Cardiac muscle cell (in vitro differentiated cells and primary cell): ENCODE results near the gene PCBD1. TPM values are rescaled to one million over a fixed set of nuclear protein-coding genes. Genes with fewer than 3 reads are reported as not detected.

Experiments used
- DNase-seq, 2 donors: peaks; one replicate each; pipeline versions ENCODE4 v3.0.0 to v3.0.0-alpha.2; 2010 to 2017; ENCODE audit warnings: low read depth in 1 of 2, low spot score in 1 of 2
- H3K27ac ChIP-seq: fragments of 200-600 bp; sonication (generic); 2 replicates; pipeline ENCODE4 v1.5.1; 2016
- H3K27me3 ChIP-seq: fragments of 200-600 bp; sonication (generic); 2 replicates; pipeline ENCODE4 v1.6.0; 2016; ENCODE audit warnings: control low read depth
- H3K36me3 ChIP-seq: fragments of 200-600 bp; sonication (generic); 2 replicates; pipeline ENCODE4 v1.5.1; 2016; ENCODE audit warnings: control low read depth
- H3K4me1 ChIP-seq: fragments of 200-600 bp; sonication (generic); 2 replicates; pipeline ENCODE4 v1.8.1; 2017; ENCODE audit warnings: low read depth, mild to moderate bottlenecking, mixed run types
- H3K4me3 ChIP-seq: fragments of 200-600 bp; sonication (generic); 2 replicates; pipeline ENCODE4 v1.5.1; 2016; ENCODE audit warnings: mild to moderate bottlenecking
- H3K9me3 ChIP-seq: fragments of 200-600 bp; sonication (generic); 2 replicates; pipeline ENCODE4 v1.5.1; 2017; ENCODE audit warnings: low read depth, mild to moderate bottlenecking, control low read depth
- polyA plus RNA-seq: library from polyadenylated mRNA; unstranded; fragments of >200 nt; fragmentation: Nextera tagmentation; extraction: Ambion mirVana; gene quantifications from 2 replicates; pipeline ENCODE4 v1.2.1, GENCODE V29; 2016
- total RNA-seq: library from RNA; depleted of rRNA; stranded (reverse); fragments of >200 nt; gene quantifications from 2 replicates; pipeline ENCODE4 v1.2.3, GENCODE V29; 2016
- TF ChIP-seq, protein P1 (sequence below): IDR thresholded peaks from 2 replicates; pipeline ENCODE4 v1.5.1; 2012; ENCODE audit warnings: low read depth, mild to moderate bottlenecking, low read length

PCBD1 gene
- total and polyA plus RNA-seq, 2 experiments from 2014 or later: 145 to 264 TPM

DNA sequence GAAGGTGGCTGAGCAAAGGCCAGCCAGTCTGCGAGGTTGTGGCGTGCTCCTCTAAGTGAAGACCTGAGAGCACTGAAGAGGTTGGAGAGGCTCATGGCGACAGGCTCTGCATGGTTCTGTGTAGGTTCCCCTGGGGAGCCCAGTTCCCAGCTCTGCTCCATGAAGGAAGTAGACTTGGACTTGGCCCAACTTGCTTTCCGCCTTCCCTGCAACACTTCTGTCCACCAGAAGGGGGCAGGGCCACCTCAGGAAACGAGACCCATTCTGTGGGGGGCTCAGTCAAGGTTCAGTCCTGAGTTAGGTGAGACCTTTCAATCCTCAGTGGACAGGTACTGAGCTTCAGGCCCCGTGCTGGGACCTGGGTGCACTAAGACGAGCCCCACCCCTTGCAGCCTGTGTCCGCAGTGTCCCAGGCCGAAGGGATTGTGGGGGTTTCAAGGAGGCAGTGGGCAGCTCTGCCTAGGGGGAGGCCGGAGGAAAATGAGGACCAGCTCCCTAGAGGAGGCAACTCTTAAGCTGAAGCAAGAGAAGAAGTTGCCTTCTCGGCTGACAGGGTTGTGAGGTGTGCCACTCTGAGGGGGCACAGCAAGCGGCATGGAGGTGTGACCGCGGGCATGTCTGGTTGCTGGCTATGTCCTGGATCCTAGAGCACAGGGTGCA lies 15.0 kb upstream of the PCBD1 start:
- DNase-seq: peak; percentile 74

DNA sequence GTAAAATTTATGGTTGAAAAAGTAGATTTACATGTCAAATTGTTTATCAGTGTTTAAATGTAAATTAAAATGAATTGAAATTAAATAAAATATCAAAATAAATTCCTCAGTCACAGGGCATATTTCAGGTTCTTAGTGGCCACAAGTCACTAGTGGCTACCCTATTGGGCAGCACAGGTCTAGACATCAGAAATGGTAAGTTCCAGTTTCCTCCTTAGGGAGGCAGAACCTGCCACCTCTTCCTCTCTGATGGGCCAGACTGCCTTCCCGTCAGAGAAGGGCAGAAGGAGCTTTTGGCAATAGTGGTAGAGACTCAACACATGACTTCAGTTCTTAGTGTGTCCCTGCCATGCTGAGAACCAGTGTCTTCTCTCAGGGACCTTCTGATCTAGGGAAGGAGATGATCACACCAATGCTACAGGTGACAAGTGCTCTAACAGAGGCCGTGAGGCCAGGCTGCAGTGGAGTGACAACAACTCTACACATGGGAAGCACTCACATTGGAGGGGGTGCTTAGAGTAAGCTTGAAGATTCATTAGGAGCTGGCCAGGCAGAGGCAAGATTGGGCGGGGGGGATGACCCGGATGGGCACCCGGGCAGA lies 14.4 kb upstream of the PCBD1 start:
- DNase-seq: no peak

More for the DNA sequence above, 15.0 kb upstream of the PCBD1 start:
- H3K27ac ChIP-seq: no peak overlapping the region
- H3K9me3 ChIP-seq: no peaks in the 10 kb centered on the region
- no peaks in the 10 kb centered on the region for H3K36me3 ChIP-seq
- H3K27me3 ChIP-seq: no peaks in the 10 kb centered on the region
- no peak overlapping the region for H3K4me3 ChIP-seq
- TF ChIP-seq, protein P1, sequence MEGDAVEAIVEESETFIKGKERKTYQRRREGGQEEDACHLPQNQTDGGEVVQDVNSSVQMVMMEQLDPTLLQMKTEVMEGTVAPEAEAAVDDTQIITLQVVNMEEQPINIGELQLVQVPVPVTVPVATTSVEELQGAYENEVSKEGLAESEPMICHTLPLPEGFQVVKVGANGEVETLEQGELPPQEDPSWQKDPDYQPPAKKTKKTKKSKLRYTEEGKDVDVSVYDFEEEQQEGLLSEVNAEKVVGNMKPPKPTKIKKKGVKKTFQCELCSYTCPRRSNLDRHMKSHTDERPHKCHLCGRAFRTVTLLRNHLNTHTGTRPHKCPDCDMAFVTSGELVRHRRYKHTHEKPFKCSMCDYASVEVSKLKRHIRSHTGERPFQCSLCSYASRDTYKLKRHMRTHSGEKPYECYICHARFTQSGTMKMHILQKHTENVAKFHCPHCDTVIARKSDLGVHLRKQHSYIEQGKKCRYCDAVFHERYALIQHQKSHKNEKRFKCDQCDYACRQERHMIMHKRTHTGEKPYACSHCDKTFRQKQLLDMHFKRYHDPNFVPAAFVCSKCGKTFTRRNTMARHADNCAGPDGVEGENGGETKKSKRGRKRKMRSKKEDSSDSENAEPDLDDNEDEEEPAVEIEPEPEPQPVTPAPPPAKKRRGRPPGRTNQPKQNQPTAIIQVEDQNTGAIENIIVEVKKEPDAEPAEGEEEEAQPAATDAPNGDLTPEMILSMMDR: peak; percentile 98
- peaks cover 13% of the 10 kb centered on the region for H3K4me1 ChIP-seq

DNA sequence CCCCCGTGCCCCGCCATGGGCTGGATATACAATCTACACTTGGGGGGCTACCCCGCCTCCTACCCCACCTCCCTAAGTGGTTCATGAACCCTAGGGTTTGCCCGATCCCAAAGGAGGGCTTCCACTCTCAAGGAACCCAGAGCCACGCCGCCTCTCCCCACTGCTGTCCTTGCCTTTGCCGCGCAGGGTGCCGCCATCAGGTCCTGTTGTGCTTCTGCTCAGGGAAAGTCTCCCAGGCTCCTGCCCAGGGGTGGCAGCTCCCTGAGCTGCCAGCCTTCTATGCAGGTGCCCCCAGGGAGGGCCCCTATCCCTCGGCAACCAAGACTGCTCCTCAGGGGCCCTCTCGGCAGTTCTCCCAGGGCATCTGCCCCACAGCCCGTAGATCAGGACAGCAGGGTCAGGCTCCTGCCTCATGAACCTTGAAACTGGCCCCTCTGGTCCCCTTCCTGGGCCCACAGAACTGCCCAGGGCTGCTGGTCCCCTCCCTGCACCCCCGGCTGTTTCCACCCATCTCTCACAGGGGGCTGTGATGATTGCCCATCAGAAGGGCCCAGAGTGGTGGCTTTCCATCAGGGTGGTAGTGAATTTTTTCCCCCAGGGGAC lies 13.0 kb upstream of the PCBD1 start:
- H3K4me1 ChIP-seq: no peaks in the 10 kb centered on the region
- H3K9me3 ChIP-seq: no peaks in the 10 kb centered on the region
- H3K36me3 ChIP-seq: no peaks in the 10 kb centered on the region
- no peak overlapping the region for H3K27ac ChIP-seq
- no peaks in the 10 kb centered on the region for H3K27me3 ChIP-seq
- TF ChIP-seq, protein P1: no peak
- no peak for DNase-seq
- H3K4me3 ChIP-seq: no peak overlapping the region

More for the DNA sequence above, 14.4 kb upstream of the PCBD1 start:
- Histone ChIP-seq H3K9me3 (no peaks in the 10 kb centered on the region), H3K27ac (no peak overlapping the region), H3K4me3 (no peak overlapping the region), H3K36me3 (no peaks in the 10 kb centered on the region), H3K4me1 (peaks cover 6% of the 10 kb centered on the region), H3K27me3 (no peaks in the 10 kb centered on the region)
- TF ChIP-seq, protein P1: no peak

DNA sequence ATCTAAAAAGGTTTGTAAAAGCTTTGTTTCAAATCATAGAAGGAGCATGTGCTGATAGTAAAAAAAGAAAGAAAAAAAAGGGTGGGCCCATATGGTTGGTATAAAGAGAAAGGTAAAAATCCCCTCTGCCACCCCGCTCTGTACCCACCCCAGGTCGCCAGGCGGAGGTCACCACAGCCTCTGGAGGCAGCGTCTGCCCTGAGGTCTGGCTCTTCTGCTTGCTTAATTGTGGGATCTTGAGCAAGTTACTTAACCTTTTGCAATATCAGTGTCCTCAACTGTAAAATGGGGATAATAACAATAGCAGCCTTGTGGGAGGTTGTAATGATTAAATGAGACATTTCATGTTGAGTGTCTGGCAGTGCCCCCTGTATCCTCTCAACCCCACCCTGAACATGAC lies 10.7 kb upstream of the PCBD1 start:
- TF ChIP-seq, protein P1: no peak
- Histone ChIP-seq H3K36me3 (no peaks in the 10 kb centered on the region), H3K9me3 (no peaks in the 10 kb centered on the region), H3K4me3 (no peak overlapping the region), H3K4me1 (no peaks in the 10 kb centered on the region), H3K27ac (no peak overlapping the region), H3K27me3 (no peaks in the 10 kb centered on the region)
- DNase-seq: no peak

DNA sequence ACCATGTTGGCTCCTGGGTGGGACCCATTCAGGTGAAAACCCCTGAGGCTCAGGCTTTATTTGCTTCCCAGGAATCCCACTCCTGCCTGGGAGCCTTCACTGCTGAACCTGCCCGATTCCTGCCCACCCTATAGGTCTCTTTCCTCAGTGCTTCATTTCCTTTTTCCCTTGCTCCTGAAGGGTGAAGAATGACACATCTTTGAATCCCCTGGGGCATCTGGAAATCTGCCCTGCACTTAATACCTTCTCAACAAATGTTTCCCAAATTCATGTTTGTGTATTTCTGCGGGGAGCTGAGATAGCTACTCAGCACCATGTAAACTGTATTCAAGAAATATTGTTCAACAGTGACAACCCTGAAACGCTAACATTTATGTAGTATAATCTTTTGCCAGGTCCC lies 10.3 kb upstream of the PCBD1 start:
- no peaks in the 10 kb centered on the region for H3K9me3 ChIP-seq
- H3K4me3 ChIP-seq: no peak overlapping the region
- no peaks in the 10 kb centered on the region for H3K4me1 ChIP-seq
- no peaks in the 10 kb centered on the region for H3K27me3 ChIP-seq
- H3K27ac ChIP-seq: no peak overlapping the region
- no peaks in the 10 kb centered on the region for H3K36me3 ChIP-seq
- DNase-seq: no peak
- TF ChIP-seq, protein P1: no peak
